Peyer's patch (tissue), 4 donors: ENCODE measurements around the gene DCST2.

Experiments
- CTCF ChIP-seq, 6 experiments: fragments of 450-650 bp in 4 of 6; fragments of 200-600 bp in 2 of 6; sonication (generic) in 1 of 6; IDR thresholded peaks; one replicate each; pipeline ENCODE4 v1.5.1; 2017 to 2019; ENCODE audit warnings: antibody characterized with exemption in 6 of 6, mild to moderate bottlenecking in 3 of 6, moderate library complexity in 1 of 6
- POLR2A ChIP-seq, 2 donors: fragments of 450-650 bp; IDR thresholded peaks; one replicate each; pipeline ENCODE4 v1.5.1; 2017; ENCODE audit warnings: antibody characterized with exemption in 2 of 2, mild to moderate bottlenecking in 2 of 2, moderate library complexity in 2 of 2

- TF ChIP-seq CTCF (IDR thresholded peaks at IDR 0.05): no peak
- no peak for TF ChIP-seq POLR2A (IDR thresholded peaks at IDR 0.05)
These were observed 55.2 kb downstream of the DCST2 start for GRCh38 chr1:154978360-154978759.
